HL-60/S4 treated with retinoic acid at 250 ng/mL for 4 days and 3 days (cell line): ENCODE measurements around the gene SEC23B.
"Not testable (repeated sequence)": the region's sequence is repeated elsewhere in the genome, so short reads cannot be mapped to it uniquely, and the experiment has no call there.

Source experiments
- in situ Hi-C: fragments of 300-500 bp; cut with MboI; formaldehyde crosslinking; loops from 2 replicates; pipeline ENCODE4 v1.7.0; 2022; ENCODE audit warnings: low sequenced_read_pairs

SEC23B gene

DNA sequence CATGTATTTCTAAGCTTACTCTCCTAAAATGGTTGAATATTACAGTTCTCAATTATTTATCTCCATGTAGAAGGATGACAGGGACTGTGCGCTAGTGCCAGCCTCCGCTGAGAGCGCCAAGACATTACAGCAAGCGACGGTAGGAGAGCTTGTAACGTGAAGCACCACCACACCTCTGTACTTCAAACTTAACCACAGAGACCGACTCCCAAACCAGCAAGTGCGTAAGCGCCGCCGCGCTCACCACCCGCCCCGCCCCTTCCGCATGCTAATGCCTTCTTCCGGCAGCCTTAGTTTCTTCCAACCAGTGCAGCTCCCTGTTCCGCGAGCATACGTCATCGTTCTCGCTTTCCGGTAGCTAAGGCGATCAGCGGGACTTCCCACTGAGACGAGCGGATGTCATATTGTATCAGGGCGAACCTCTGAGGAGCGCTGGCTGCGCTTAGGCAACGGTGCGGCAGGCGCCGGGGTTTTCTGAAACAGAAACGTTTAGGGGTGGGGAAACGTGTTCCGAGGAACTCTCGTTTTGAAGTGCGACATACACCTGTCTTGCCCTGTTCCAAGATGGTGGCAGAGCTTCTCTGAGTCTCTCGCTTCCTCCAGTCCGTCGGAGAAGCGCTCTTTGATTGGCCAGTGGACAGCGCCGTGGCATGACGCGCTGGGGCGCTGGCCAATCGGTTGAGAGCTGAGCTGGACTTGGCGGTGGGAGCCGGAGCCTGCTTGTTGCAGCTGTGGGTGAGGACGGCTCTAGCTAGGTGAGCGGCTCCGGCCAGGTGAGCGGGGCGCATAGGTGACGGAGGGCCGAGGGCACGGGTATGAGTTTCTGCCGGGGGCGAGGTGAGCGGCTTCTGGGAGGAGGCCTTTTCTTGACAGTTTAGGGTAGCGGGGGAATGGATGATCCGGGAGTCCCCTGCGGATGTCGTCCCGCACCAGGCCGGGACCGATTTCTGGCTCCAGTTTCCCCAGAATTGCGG, at the start of gene SEC23B:
SEC23B (plus strand) TSS at position 723 of the 974 bp plus-strand sequence. CDS start 2,896 bp downstream, outside the sequence.
- in situ Hi-C loops, result no loop called here

DNA sequence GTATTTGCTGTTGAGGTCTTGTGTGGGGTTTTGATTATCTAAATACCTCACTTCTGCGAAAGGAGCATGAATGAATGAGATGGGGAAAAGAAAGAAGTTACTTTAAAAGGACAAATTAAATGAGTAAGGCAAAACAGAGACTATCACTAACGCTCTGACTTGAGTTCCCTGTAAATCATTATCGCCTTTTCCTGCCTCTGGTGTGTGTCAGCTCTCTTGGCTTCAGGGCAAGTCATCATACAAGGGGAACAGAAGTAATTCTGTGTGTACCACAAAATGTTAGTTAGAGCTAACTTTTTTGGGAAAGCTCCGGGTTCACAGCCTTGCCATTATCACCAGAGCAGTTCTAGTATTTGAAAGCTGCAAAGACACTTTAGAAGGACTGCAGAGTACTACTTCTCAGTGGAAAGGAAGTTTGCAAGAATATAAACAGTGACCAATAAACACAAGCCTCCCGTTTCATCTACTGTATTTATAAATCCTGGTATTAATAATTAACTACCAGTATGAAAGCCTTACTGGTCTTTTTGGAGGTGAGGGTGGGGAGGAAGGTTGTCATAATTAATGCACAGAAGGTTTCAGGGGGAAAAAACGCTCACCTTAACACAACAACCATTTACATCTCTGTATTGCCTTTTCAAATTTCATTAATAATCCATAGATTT, 42.1 kb upstream of the SEC23B start:
- in situ Hi-C loops, result no loop called here

DNA sequence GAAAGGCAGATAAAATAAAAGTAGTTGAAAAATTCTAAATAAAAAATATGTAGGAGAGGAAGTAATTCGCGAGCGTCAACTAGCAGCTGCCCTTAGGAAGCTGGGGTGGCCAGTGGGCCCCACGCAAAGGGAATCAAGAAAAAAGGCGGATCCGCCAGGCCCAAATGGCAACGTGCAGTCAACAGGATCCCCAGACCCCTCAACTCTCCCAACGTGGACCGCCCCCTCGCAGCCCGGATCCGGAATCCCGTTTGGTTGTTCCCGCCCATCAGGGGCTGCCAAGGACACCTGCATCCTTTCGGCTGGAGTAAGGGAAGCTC, 41.2 kb upstream of the SEC23B start:
- in situ Hi-C loops, result no loop called here

DNA sequence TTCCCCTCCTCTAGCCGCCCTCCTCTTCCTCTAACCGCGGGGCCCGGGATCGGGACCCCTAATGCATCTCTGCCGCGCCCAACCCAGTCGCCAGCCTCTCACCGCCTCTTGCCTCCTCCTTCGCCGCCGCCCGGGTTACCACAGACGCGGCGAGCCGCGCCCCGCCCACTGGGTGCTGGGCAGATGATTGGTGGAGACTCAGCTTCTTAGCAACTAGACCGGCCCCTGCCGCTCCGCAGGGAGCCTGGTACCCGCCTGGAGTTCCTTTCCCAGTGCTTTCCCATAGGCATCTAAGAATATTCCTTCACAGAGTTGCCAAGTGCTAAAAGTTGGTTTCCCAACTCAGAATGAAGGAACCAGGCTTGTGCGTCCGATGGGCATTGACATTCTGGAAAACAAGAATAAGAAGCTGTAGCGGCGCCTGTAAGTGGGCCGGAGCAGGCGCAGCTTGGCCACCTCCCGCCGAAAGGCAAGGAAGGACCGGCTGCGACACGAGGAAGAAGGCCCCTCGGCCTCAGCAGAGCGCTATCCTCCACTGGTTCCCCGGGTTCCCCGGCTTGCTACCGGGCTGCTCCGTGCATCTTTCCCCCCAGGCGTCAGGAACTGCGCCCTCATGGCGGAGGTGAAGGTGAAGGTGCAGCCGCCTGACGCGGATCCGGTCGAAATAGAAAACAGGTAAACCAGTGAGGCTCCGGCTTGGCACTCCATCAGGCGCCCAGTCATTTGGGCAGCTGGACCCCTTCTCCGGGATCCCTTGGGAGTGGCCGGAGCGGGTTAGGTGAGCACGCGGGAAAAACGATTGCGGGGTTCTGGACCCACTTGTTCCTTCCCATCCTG, 40.6 kb upstream of the SEC23B start, which contains the start of the genes DZANK1 and POLR3F:
DZANK1 (minus strand) TSS at position 137 of the 837 bp plus-strand sequence. CDS start 1,672 bp downstream, outside the sequence.
POLR3F (plus strand) TSS at position 497 of the 837 bp plus-strand sequence; CDS start at position 614, 117 bp downstream.
- in situ Hi-C loops, result no loop called here

DNA sequence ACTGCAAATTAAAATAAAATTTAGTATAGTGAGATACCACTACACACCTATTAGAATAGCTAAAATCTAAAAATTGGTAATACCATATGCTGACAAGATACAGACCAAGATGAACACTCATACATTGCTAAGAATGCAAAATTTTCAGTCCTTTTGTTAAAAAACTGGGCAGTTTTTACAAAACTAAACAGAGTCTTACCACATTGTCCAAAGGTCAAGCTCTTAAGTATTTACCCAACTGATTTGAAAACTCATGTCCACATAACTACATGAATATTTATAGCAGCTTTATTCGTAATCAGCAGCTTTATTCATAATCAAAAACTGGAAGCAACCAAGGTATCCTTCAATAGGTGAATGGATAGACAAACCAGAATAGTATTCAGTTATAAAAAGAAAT, 30.5 kb upstream of the SEC23B start:
- in situ Hi-C loops, result no loop called here

DNA sequence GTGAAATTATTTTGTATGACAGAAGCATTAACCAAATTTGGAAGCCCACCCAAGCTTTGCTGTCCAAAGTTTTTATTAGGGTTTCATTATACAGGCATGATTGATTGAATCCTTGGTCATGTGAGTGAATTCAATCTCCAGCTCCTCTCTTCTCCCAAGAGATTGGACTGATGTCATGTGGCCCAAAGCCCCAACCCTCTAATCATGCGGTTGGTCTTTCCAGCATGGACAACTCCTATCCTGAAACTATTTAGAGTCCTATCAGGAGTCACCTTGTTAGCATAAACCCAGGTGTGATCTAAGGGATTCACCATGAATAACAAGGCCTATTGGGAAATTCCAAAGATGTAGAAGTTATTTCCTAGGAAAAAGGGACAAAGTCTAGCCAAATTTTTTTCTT, 29.9 kb upstream of the SEC23B start:
- in situ Hi-C loops, result no loop called here

DNA sequence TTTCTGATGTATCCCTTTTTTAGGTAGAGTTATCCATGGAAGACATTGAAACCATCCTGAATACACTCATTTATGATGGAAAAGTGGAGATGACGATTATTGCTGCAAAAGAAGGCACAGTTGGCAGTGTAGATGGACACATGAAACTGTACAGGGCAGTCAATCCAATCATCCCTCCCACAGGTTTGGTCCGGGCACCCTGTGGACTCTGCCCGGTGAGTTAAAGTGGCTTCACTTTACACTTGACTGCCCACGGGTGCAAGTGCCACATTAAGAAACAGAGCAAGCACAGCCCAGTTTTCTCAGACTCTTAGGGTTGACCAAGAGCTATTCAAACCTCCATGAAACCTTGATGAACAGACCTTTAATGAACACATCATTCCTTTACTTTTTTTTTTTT, 26.1 kb upstream of the SEC23B start:
- in situ Hi-C loops, result no loop called here

DNA sequence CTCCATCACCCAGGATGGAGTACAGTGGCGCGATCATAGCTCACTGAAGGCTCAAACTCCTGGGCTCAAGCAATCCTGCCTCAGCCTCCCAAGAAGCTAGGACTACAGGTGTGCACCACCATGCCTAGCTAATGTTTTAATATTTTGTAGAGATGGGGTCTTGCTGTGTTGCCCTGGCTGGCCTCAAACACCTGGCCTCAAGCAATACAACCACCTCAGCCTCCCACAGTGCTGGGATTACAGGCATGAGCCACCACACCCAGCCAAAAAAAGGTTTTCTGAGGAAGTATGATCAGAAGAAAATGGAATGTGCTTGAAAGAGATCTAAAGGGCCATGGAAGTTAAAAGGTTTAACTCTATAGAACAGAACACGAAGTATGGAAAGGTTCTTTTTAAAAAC, 19.4 kb upstream of the SEC23B start:
- in situ Hi-C loops, result no loop called here

DNA sequence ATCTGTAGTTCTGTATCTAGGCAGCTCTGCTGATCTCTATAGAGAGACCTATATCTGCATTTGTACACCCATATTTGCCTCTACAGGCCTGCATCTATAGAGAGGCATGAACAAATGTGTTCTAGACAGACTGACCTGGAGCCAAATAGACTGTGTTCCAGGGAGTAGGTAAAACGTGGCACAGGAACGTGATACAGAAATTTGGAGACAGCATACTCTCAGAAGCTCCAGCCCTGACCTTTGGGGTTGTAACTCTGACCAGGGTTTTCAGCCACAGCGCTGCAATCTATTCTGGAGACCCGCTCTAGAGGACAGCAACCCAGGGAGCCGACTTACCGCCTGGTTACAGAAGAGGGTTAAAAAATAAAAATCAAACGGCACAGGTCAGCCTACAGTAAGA, 11.7 kb upstream of the SEC23B start:
- in situ Hi-C loops, result no loop called here

DNA sequence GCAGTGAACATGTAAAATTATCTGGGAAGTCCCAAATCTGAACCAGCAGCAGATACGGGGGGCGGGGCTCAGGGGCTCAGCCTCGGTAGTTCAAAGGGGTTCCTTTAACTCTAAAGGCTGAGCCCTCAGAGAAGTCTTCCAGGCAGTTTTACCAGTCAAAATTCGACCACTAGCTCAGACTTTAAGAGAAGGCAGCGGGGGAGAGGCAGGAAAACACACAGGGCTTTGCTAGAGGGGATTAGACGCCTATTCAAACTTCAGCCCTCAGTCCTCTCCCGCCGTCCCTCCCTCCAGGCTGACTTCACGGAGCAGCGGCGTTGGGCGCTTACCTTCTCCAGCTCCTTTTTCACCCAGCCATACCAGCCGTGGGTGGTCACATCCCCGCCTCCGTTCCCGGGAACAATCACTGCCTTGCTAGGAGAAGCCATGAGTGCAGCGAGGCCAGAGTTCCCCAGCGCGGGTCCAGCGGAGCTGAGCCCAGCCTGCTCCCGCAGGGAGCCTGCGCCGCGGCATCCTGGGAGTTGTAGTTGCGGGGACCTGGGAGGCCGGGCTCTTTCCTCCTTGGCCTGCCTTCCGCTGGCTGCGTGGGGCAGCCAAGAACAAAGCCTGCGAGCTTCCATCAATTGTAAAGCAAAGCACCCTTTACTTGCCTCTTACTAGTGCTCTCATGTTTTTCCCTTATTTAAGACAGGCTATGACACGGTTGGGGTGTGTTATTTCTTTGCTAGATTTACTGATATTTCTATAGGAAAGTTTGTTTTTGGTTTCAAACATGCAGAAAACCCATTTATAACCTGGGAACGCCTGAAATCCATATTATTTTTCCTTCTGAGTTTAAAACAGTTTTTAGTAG, 10.8 kb upstream of the SEC23B start, which contains the start of gene RBBP9:
RBBP9 (minus strand) TSS at position 486 of the 853 bp plus-strand sequence; CDS start at position 428, 58 bp downstream.
- in situ Hi-C loops, result no loop called here

DNA sequence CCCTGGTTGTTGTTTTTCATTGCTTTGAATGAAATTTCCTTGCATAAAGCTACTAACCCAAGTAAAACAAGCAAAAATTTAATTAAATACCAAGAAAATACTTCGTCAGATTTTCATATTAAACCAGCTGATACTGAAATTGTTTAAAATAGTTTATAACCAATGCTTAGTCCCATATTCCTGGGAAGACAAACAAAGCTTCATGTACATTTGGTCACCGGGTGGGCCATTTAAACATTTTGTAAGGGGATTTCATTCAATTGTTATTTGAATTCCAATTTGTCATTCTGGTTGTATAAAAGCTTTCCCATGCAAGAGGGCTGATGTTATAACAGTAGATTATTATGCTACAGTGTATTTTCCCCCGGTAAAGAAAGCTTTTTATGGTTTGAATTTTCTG, 10.1 kb upstream of the SEC23B start:
- in situ Hi-C loops, result no loop called here

DNA sequence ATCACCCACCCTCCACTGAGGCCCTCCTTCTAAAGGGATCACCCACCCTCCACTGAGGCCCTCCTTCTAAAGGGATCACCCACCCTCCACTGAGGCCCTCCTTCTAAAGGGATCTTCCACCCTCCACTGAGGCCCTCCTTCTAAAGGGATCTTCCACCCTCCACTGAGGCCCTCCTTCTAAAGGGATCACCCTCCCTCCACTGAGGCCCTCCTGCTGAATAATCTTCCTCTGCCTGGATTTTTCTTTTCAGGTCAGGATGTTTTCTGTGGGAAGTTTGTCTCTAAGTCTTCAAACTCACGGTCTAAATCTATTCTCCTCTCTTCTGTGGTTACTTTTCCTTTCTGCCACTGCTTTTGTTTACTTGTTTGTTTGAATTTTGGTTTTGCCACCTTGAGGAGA, 6.1 kb upstream of the SEC23B start:
- in situ Hi-C loops, result not testable (repeated sequence)

DNA sequence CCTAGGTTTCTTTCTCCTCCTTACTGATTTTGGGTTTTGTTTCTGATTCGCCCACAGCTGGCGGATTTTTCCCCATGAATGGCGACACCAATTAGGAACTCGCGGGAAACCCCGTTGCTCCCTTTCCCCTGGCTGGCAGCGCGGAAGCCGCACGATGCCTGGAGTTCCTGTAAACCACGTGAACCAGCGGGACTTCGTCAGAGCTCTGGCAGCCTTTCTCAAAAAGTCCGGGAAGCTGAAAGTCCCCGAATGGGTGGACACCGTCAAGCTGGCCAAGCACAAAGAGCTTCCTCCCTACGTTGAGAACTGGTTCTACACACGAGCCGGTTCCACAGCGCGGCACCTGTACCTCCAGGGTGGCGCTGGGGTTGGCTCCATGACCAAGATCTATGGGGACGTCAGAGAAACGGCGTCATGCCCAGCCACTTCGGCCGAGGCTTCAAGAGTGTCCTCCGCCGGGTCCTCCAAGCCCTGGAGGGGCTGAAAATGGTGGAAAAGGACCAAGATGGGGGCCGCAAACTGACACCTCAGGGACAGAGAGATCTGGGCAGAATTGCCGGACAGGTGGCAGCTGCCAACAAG, 3.2 kb upstream of the SEC23B start:
- in situ Hi-C loops, result no loop called here

DNA sequence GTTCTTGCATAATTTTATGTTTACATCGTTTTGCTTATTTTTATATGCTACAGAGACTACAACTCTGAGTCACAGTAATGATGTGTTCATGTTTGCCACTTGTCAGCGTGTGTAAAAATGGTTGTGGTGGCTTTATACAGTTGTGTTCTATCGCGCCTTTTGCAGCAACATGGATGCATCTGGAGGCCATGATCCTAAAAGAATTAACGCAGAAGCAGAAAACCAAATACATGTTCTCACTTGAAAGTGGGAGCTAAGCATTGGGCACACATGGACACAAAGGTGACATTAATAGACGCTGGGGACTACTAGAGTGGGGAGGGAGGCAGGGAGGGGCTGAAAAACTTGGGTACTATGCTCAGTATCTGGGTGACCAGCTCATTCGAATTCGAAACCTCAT, 996 bp upstream of the SEC23B start:
- in situ Hi-C loops, result no loop called here

DNA sequence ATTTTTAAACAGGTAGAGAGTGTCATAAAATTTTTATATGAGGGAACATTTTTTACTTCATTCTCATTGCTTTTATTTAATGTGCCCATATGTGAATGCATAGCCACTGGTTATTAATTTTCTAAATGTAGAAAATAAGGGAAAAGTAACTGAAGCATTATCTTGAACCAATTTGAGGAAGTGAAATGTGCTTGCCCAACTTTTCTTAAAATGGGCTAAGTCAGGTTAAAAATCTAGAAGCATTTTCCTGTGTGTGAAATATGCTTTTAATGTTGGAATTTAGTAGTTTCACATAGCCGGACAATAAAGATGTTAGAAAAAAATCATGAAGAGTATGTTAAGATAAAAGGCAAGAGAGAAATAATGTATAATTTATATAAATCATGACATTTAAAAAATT, 3.8 kb downstream of the SEC23B start:
- in situ Hi-C loops, result no loop called here

DNA sequence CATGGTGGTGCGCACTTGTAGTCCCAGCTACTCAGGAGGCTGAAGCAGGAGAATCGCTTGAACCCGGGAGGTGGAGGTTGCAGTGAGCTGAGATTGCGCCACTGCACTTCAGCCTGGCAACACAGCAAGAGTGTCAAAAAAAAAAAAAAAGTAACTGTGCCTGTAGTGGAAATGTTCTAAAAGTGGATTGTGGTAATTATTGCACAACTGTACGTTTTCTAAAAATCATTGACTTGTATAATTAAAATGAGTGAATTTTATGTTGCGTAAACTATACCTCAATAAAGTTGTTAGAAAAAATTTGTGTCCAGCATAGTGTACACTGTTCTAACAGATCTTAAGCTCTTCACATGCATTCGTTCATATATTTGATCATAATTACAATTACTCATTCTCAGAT, 5.5 kb downstream of the SEC23B start:
- in situ Hi-C loops, result no loop called here

DNA sequence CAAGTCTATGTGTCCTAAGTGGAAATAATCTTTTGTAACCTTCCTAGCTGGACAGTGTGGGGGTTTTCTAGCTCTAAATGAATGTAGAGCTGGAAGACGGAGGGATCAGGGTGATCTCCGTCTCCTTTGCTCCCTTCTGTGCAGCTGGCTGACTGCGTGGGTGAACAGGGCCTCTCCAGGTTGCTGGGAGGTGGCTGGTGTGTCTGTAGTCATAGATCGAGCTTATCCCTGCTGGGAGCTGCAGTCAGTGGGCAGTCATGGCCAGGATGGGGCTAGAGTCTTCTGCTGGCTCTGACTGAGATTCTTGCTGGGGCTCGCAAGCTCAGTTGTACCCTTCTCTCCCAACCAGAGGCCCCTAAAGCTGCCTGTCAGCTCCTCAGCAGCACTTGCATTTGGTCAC, 6.4 kb downstream of the SEC23B start:
- in situ Hi-C loops, result no loop called here

DNA sequence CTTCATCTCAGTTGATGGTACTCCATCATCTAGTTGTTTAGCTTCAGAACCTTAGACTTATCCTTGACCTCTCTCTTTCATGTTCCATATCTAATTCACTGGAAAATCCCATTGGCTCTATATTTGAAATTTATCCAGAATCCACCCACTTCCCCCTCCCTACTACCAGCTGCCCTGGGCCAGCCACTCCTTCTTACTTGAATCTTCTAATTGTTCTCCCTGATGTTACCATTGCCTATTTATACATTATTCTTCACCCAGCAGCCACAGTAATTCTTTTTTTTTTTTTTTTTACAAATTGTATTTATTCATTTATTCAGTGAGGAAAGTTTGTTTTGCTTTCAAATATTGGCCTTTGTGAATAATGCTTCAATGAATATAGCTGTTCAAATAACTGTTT, 8.2 kb downstream of the SEC23B start:
- in situ Hi-C loops, result no loop called here

DNA sequence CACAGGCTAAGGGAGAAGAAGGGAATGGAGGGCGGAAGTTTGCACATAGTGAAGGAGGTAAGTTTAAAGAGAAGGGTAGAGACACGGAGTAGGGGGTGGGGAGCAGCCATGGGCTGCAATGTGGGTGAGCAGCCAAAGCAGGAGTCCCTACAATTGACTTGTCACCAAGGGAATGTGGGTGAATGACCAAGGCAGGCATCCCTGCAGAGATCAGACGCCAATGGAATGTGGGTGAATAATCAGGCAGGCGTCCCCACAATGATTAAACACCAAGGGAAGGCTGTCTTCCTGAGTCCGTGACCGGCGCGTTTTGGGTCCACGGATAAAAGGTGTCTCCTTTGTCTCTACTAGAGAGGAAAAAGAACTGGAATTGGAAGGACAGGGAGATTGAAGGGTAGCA, 14.3 kb downstream of the SEC23B start:
- in situ Hi-C loops, result not testable (repeated sequence)

DNA sequence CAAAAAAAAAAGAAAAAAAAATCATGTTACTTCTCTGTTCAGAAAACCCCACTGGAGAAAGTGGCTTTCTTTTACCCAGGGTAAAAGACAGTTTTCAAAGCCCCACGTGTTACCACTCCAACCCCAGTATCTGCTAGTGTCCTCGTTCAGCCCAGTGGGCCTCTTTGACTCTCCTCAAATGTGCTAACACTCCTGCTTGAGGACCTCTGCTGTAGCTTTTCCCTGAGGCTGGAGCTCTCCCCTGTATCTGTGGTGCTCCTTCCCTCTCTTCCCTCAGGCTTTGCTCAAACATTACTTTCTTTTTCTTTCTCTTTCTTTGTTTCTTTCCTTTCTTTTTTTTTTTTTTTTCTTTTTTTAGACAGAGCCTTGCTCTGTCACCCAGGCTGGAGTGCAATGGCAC, 15.3 kb downstream of the SEC23B start:
- in situ Hi-C loops, result no loop called here
